ENCODE data around the gene NR1H3. TPM values are rescaled to one million over a fixed set of nuclear protein-coding genes. Genes with fewer than 3 reads are reported as not detected.

The NR1H3 gene
- total and polyA plus RNA-seq, 10 of the 15 experiments (the other 5 are each of a cell fraction or from before 2014, with no cell fraction given), result 2.6 to 8.9 (median 4.5) TPM

- TF ChIP-seq BCLAF1 (IDR thresholded peaks at IDR 0.05) (no peak), PAX5 (IDR thresholded peaks at IDR 0.05; ENCODE audit: borderline replicate concordance, low read depth, low read length) (no peak), RFX5 (IDR thresholded peaks at IDR 0.05; ENCODE audit: low read depth, low read length) (peak; percentile 96), CUX1 (IDR thresholded peaks at IDR 0.05; ENCODE audit: insufficient replicate concordance, low read depth, low read length) (no peak), PKNOX1 (IDR thresholded peaks at IDR 0.05) (peak; percentile 51), CREM (IDR thresholded peaks at IDR 0.05; ENCODE audit: low read depth) (peak; percentile 68), PAX8 (IDR thresholded peaks at IDR 0.05) (no peak), EED (IDR thresholded peaks at IDR 0.05; ENCODE audit: low read depth) (no peak), CREB1 (IDR thresholded peaks at IDR 0.05; ENCODE audit: low read depth) (peak; percentile 85), TARDBP (IDR thresholded peaks at IDR 0.05; ENCODE audit: borderline replicate concordance) (no peak), NFXL1 (IDR thresholded peaks at IDR 0.05; ENCODE audit: borderline replicate concordance) (no peak), ZNF622 (IDR thresholded peaks at IDR 0.05) (no peak), YY1 (IDR thresholded peaks at IDR 0.05; ENCODE audit: low read depth, low read length) (no peak), KDM1A (IDR thresholded peaks at IDR 0.05; ENCODE audit: borderline replicate concordance) (no peak), KLF5 (IDR thresholded peaks at IDR 0.05; ENCODE audit: partially characterized antibody) (no peak), NBN (IDR thresholded peaks at IDR 0.05) (no peak), EP300 (IDR thresholded peaks at IDR 0.05; ENCODE audit: borderline replicate concordance in 1 of 2, control insufficient read depth in 1 of 2, low read depth in 2 of 2, low read length in 2 of 2) (no peak), NFIC (IDR thresholded peaks at IDR 0.05; ENCODE audit: low read depth, low read length) (no peak), BHLHE40 (IDR thresholded peaks at IDR 0.05; ENCODE audit: borderline replicate concordance in 1 of 2, low read depth in 2 of 2, low read length in 1 of 2) (no peak), CBX5 (IDR thresholded peaks at IDR 0.05; ENCODE audit: low read depth) (no peak), TCF3 (IDR thresholded peaks at IDR 0.05; ENCODE audit: borderline replicate concordance, insufficient read depth, low read depth, low read length) (no peak), IKZF2 (IDR thresholded peaks at IDR 0.05) (0 out of 4 replicates have a peak, but pooled peaks of 1 of the 2 experiments have one; percentile 23), HDAC2 (IDR thresholded peaks at IDR 0.05) (no peak)
These were observed 43.7 kb upstream of the NR1H3 start (continued) for GRCh38 chr11:47213950-47214565.

All from GM12878 (cell line).